OCI-LY7 (cell line): ENCODE measurements around the gene FTCDNL1.

Experiments
- EZH2phosphoT487 ChIP-seq: fragments of 200-600 bp; sonication (generic); IDR thresholded peaks from 2 replicates; pipeline ENCODE4 v1.6.1; 2018; ENCODE audit warnings: low read depth, borderline replicate concordance, mild to moderate bottlenecking, mixed run types, antibody characterized with exemption, low read length, moderate library complexity, mixed read lengths
- TF ChIP-seq, protein P1 (sequence below): fragments of 200-600 bp; sonication (generic); conservative IDR thresholded peaks from 2 replicates; pipeline ENCODE4 v1.5.1; 2014; ENCODE audit warnings: mild to moderate bottlenecking, antibody characterized with exemption, low read length, moderate library complexity, mixed read lengths

DNA sequence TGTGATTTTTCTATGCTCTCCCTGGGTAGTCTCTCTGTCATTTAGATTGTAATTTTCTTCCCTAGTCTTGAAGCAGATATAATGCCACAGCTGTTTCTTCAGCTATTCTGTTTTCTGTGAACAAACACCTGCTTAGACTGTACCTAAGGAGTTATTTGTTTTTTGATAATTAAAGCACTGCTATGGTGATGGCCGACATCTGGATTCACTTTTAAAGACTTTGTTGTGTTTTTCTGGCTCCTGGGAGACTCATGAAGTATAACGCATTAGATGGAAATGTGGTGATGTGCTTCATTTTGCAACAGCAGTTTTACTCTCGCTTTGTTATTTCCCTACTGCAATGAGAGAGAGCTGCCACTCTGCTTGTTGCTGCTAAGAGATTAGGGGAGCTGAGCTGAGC, 44.4 kb upstream of the FTCDNL1 start:
- TF ChIP-seq, protein P1, sequence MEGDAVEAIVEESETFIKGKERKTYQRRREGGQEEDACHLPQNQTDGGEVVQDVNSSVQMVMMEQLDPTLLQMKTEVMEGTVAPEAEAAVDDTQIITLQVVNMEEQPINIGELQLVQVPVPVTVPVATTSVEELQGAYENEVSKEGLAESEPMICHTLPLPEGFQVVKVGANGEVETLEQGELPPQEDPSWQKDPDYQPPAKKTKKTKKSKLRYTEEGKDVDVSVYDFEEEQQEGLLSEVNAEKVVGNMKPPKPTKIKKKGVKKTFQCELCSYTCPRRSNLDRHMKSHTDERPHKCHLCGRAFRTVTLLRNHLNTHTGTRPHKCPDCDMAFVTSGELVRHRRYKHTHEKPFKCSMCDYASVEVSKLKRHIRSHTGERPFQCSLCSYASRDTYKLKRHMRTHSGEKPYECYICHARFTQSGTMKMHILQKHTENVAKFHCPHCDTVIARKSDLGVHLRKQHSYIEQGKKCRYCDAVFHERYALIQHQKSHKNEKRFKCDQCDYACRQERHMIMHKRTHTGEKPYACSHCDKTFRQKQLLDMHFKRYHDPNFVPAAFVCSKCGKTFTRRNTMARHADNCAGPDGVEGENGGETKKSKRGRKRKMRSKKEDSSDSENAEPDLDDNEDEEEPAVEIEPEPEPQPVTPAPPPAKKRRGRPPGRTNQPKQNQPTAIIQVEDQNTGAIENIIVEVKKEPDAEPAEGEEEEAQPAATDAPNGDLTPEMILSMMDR = no peak
- no peak for TF ChIP-seq EZH2phosphoT487
